GM19023 (cell line): ENCODE data around the gene KRTAP10-6.
"Not testable (repeated sequence)": the region's sequence is repeated elsewhere in the genome, so short reads cannot be mapped to it uniquely, and the experiment has no call there.

ENCODE experiments used
- ATAC-seq: cut with Tn5 transposase; IDR thresholded peaks from one replicate; pipeline ENCODE4 v1.9.1; 2021; ENCODE audit warnings: mild to moderate bottlenecking, moderate library complexity; ENCODE audit not compliant: unreplicated experiment

Gene KRTAP10-6

DNA sequence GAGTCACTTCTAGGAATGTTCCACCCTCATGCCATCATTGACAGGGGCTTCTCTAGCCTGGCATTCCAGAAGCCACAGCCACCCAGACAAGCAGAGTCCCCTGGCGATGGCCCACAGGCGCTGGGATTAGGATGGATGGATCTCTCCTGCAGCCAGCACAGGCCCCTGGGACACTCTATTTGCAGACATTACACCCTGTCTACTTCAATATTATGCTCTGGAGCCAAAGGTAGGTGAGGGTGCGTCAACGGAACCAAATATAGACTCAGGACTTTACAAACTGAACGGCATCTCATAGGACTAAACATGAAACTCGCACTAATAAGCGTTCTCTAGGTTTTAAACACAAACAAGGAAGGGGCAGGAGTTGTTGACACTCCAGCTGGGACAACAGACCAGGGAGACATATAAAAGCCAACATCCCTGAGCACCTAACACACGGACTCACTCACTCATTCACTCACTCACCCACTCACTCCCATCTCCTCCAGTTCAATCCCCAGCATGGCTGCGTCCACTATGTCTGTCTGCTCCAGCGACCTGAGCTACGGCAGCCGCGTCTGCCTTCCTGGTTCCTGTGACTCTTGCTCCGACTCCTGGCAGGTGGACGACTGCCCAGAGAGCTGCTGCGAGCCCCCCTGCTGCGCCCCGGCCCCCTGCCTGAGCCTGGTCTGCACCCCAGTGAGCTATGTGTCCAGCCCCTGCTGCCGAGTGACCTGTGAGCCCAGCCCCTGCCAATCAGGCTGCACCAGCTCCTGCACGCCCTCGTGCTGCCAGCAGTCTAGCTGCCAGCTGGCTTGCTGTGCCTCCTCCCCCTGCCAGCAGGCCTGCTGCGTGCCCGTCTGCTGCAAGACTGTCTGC lies 8.0 kb upstream of the KRTAP10-6 start, which contains the start of gene KRTAP10-7:
Gene KRTAP10-7 (plus strand): TSS at position 480 of the 861 bp plus-strand sequence. CDS start 25 bp downstream, at position 505.
- not testable (repeated sequence) for ATAC-seq

DNA sequence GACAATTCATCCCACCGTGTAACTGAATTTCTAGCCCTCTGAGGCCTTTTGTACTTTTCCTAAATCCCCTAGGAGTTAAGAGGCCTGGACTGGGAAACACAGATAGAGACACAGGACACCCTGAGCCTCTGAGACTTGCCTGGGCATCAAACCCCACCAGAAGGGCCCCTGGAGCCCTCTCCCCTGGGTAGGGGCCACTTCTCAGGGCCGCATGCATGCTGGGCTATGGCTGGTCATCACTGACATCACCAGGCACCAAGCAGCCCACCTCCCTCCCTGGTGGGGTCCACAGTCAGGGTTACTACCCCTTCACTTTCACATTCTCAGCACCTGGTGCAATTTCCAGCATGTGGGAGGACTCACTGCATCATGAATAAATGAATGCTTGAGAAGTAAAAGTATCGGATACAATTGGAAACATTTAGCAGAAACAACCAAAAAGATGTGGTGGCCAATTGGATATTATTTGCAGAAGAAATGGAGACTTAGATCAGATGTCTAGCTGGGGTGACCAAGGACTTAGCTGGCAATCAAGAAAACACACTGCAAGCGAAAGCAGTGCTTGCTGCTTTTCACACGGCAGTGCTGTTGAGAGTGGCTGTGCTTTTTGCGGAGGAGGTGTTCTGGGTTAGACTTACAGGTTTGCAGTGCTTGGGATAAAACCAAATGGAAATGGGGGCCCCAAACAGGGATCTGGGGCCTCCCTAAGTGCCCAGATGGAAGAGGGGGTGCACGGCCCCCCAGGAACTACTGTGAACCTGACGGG lies 7.1 kb upstream of the KRTAP10-6 start:
- ATAC-seq, result no peak

GRCh38 chr21:44598061-44598460 lies 5.8 kb upstream of the KRTAP10-6 start:
- no peak for ATAC-seq

- ATAC-seq, result no peak
Measured at GRCh38 chr21:44596068-44596725, 3.9 kb upstream of the KRTAP10-6 start.

DNA sequence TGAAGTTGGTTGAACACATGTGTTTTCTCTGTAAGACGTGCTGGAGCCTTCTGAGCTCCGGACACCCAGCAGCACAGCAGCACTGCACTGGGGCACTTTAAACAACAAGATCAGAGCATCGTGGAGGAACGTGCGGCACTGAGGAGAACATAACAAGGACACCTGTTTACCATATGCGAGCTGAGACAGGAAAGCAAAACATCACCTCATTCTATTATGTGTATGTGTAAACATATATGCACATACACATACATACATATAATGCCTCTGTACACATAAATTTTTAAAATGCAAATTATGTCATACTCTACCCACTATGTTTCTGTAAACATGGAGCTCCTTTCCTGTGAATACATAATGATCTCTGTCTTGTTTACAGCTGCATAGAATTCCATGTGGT lies 3.2 kb upstream of the KRTAP10-6 start:
- ATAC-seq, result no peak

DNA sequence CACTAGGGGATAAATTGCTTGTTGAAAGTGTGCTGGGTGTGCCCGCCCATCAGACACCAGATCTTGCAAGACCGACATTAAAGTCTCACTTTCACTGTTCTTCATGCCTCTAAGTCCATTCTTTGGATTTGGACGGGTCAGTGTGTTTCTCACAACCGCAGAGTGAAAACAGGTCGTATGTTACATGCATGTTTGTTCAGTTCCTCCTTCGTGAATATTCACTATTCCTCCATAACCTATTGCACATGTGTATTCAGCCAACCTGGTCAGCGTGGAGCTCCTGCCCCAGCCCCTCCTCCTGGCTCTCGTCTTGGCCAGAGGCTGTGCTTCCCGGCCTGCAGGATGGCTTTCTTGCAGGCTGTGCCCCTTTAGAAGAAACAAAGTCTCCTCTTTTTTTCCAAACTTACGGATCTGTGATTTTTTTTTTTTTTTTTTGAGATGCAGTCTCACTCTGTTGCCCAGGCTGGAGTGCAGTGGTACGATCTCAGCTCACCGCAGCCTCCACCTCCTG lies 2.2 kb upstream of the KRTAP10-6 start:
- ATAC-seq, result no peak

DNA sequence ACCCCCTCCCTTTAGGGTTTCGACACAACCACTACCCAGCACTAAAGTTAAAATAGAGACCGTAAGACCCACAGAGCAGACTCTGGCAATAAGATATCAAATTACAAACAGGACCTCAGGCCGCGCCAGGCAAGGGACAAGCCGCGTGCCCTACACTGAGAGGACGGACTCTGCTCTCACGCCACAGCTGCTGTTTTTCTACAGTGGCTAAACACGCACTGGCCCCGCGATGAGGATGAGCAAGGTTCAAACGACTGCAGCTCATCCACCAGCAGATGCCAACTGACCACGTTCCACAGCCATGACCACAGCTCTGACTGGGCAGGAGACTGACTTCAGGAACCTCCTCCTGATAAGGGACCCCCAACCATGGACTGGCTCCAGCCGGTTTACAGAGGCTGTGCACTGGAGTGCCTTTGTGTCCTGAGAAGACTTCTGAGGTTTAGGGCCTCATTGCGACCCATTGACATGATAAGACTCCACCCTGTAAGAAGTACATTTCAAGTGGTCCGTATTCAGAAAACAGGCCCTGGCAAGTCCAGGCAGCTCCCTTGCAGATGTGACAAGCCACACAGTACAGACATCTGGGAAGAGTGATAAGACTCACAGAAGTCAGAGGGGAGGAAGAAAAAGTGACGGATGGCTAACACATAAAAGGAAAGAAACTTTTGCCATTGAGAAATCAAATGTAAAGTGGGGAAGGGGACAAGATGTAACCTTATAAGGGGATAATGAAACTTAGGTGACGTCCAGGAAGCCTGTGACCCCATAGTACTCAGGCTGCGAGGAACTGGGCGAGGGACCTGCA lies 1.5 kb upstream of the KRTAP10-6 start:
- no peak for ATAC-seq

DNA sequence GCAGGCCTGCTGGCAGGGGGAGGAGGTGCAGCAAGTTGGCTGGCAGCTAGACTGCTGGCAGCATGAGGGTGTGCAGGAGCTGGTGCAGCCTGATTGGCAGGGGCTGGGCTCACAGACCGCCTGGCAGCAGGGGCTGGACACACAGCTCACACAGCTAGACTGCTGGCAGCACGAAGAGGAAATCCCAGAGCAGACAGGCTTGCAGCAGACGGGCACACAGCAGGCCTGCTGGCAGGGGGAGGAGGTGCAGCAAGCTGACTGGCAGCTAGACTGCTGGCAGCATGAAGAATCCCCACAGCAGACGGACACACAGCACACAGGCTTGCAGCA lies 539 bp downstream of the KRTAP10-6 start:
- ATAC-seq, result not testable (repeated sequence)

DNA sequence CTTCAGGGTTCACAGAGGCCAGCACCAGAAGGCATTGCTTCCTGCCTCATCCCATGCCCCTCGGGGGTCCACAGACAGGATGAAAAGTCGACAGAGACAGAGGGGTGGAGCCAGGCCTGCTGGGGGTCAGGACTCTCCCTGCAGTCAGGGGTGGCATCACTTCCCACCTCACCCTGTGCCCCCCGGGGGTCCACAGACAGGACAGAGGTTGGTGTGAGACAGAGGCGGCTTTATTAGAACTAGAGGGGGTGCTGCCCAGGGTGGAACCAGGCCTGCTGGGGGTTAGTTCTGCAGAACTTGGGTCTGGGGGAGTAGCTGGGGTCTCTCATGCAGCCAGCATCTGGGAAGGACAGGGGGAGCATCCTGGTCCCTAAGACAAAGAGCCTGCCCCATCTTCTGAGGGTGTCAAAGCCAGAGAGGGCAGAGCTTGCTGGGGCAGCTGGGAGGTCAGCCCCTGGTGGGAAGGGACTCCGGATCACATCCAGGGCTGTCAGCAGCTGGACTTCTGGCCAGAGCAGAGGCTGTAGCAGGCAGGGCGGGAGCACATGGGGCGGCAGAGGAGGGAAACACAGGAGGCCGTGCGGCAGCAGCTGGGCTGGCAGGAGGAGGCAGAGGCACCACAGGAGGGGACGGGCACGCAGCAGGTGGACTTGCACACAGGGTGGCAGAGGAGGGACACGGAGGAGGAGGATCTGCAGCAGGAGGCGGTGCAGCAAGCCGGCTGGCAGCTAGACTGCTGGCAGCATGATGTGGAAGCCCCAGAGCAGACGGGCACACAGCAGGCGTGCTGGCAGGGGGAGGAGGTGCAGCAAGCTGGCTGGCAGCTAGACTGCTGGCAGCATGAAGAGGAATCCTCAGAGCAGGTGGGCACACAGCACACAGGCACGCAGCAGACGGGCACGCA lies 1.2 kb downstream of the KRTAP10-6 start:
- not testable (repeated sequence) for ATAC-seq

GRCh38 chr21:44590311-44590721 lies 2.0 kb downstream of the KRTAP10-6 start:
- ATAC-seq, result no peak

- ATAC-seq, result no peak
Measured at GRCh38 chr21:44589586-44590305, 2.6 kb downstream of the KRTAP10-6 start.

DNA sequence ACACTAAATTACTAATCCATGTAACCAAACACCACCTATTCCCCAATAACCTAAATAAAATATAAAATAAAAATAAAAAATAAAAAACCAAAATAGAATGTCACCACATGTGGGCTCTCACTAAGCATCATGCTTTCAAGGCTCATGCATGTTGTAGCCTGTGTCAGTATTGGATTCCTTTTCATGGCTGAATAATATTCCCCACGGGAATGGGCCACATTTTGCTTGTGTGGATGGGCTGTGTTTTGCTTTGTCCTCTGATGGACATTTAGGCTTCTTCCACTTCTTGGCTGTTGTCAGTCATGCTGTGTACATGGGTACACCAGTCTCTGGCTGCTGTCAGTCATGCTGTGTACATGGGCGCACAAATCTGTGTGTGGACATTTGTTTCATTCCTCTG lies 3.2 kb downstream of the KRTAP10-6 start:
- ATAC-seq, result no peak

DNA sequence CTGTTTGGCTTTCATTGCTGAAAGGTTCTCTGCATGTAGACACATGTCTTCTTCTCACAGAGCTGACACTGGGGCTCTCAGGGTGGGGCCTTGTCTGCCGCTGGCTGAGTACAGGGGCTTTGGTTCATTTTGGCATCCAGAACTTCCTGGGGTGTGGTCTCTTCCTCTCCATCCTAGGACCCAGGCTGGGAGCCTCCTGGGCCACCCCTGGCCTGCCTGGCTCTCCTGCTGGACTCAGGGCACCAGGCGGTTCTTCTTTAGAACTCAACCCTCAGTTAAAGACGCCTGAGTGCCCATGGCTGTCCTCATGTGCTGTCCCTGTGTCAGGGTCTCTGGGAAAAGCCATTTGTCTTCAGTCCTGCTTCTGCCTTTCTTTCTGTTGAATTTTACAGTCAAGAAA lies 6.4 kb downstream of the KRTAP10-6 start:
- ATAC-seq, result no peak

DNA sequence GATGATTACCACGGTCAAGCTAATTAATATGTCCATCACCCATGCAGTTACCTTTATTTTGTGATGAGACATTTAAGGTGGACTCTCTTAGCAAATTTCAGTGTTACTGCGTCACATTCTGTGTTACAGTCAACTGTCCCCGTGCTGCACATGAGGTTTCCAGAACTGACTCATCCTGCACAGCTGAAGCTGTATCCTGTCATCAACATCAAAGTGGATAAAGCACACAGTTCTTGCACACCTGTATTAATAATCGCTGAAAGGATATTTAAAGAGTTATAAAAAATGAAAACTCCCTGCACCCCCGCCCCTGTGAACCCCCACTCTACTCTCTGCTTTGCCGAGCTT lies 8.5 kb downstream of the KRTAP10-6 start:
- no peak for ATAC-seq

GRCh38 chr21:44583089-44583799 lies 9.1 kb downstream of the KRTAP10-6 start:
- ATAC-seq, result no peak

GRCh38 chr21:44582055-44582454 lies 10.2 kb downstream of the KRTAP10-6 start:
- no peak for ATAC-seq

DNA sequence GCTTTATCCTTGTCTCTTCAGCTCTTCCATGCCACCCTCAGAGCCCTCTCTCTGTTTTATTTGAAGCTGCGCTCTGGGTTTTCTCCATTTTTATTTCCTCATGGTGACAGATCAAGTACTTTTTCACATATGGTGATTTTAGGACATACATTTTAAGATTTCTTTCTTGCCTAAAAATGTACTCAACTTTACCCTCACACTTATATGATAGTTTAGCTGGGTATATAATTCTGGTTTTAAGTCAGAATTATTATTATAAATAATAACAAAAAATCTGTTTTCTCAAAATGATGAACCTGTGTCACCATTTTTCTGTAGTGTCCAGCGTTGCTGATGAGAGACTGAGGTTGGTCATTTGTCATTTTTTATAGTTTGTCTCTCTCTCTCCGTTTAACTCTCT lies 11.1 kb downstream of the KRTAP10-6 start:
- no peak for ATAC-seq

- ATAC-seq, result not testable (repeated sequence)
Measured at GRCh38 chr21:44580231-44580821, 12.0 kb downstream of the KRTAP10-6 start, which contains the start of gene KRTAP10-5. TSS of gene KRTAP10-5 (minus strand) at chr21:44580604. CDS start at chr21:44580578, 26 bp downstream.
